CD14-positive monocyte (primary cell): Measurements from ENCODE around the gene TMOD1. TPM values are rescaled to one million over a fixed set of nuclear protein-coding genes. Genes with fewer than 3 reads are reported as not detected.

Experiments
- DNase-seq, 3 donors: peaks; one replicate each; pipeline ENCODE4 v3.0.0-alpha.2; 2011 to 2022
- H2AFZ ChIP-seq: 2 replicates; pipeline ENCODE4 v1.6.0; 2012; ENCODE audit warnings: mild to moderate bottlenecking, low read depth, low read length, inconsistent platforms; ENCODE audit not compliant: insufficient read depth, poor library complexity, severe bottlenecking
- H3K27ac ChIP-seq, 2 donors: 1 replicate in 1 of 2; 2 replicates in 1 of 2; pipeline ENCODE4 v1.5.1; 2012 to 2013; ENCODE audit warnings: low read length in 2 of 2, control low read depth in 1 of 2, inconsistent platforms in 1 of 2, low read depth in 1 of 2, mild to moderate bottlenecking in 1 of 2
- H3K27me3 ChIP-seq, 2 donors: one replicate each; pipeline versions ENCODE4 v1.6.0 to v1.6.1; 2011 to 2013; ENCODE audit warnings: low read length in 2 of 2; ENCODE audit not compliant: control insufficient read depth in 2 of 2, insufficient read depth in 2 of 2
- H3K36me3 ChIP-seq, 2 donors: replicated peaks in 1 of 2; 1 replicate in 1 of 2; 2 replicates in 1 of 2; pipeline versions ENCODE4 v1.5.1 to v1.6.1; 2012 to 2013; ENCODE audit warnings: low read length in 2 of 2, control low read depth in 1 of 2, inconsistent platforms in 1 of 2, mild to moderate bottlenecking in 1 of 2; ENCODE audit not compliant: insufficient read depth in 2 of 2, control insufficient read depth in 1 of 2
- H3K4me1 ChIP-seq, 2 donors: 1 replicate in 1 of 2; 2 replicates in 1 of 2; pipeline versions ENCODE4 v1.5.1 to v1.6.1; 2012 to 2013; ENCODE audit warnings: low read length in 2 of 2, control low read depth in 1 of 2, inconsistent platforms in 1 of 2, mild to moderate bottlenecking in 1 of 2, moderate library complexity in 1 of 2; ENCODE audit not compliant: insufficient read depth in 2 of 2, control insufficient read depth in 1 of 2
- H3K4me2 ChIP-seq: replicated peaks from 2 replicates; pipeline ENCODE3; 2012; ENCODE audit warnings: low read length, moderate library complexity, mild to moderate bottlenecking; ENCODE audit not compliant: poor library complexity, severe bottlenecking; ENCODE audit errors: extremely low read depth
- H3K4me3 ChIP-seq, 3 experiments: fragments of 200-600 bp in 1 of 3; sonication (generic) in 1 of 3; replicated peaks in 1 of 3; 1 replicate in 2 of 3; 2 replicates in 1 of 3; pipeline ENCODE4 v1.5.1; 2011 to 2013; ENCODE audit warnings: low read length in 3 of 3, mild to moderate bottlenecking in 3 of 3, control low read depth in 2 of 3, low read depth in 2 of 3, inconsistent platforms in 1 of 3, moderate library complexity in 1 of 3
- H3K79me2 ChIP-seq: 2 replicates; pipeline ENCODE4 v1.6.0; 2012; ENCODE audit warnings: mild to moderate bottlenecking, control low read depth, inconsistent platforms, low read length, moderate library complexity; ENCODE audit not compliant: insufficient read depth
- H3K9ac ChIP-seq: 2 replicates; pipeline ENCODE4 v1.6.0; 2017; ENCODE audit warnings: low read length, mild to moderate bottlenecking; ENCODE audit not compliant: insufficient read depth, poor library complexity, severe bottlenecking
- H3K9me3 ChIP-seq, 2 donors: replicated peaks in 1 of 2; 1 replicate in 1 of 2; 2 replicates in 1 of 2; pipeline versions ENCODE4 v1.5.1 to v1.6.1; 2012 to 2013; ENCODE audit warnings: low read length in 2 of 2, control low read depth in 1 of 2; ENCODE audit not compliant: control insufficient read depth in 1 of 2, insufficient read depth in 1 of 2
- H4K20me1 ChIP-seq: 2 replicates; pipeline ENCODE4 v1.6.0; 2012; ENCODE audit warnings: mild to moderate bottlenecking, low read length, control low read depth, moderate library complexity; ENCODE audit not compliant: insufficient read depth
- H3K27ac Mint-ChIP-seq, 7 donors: one replicate each; pipeline ENCODE4 v1.8.0; 2020; ENCODE audit warnings: mild to moderate bottlenecking in 7 of 7, mixed read lengths in 7 of 7, moderate library complexity in 6 of 7, inconsistent platforms in 2 of 7
- H3K27me3 Mint-ChIP-seq, 3 donors: one replicate each; pipeline ENCODE4 v1.8.0; 2021 to 2022; ENCODE audit warnings: low read depth in 3 of 3, mild to moderate bottlenecking in 3 of 3, mixed read lengths in 3 of 3, moderate library complexity in 3 of 3, inconsistent platforms in 1 of 3
- H3K36me3 Mint-ChIP-seq, 2 donors: one replicate each; pipeline ENCODE4 v1.8.0; 2020; ENCODE audit warnings: mixed read lengths in 2 of 2, inconsistent platforms in 1 of 2, mild to moderate bottlenecking in 1 of 2
- H3K4me1 Mint-ChIP-seq: one replicate; pipeline ENCODE4 v1.8.0; 2020; ENCODE audit warnings: mild to moderate bottlenecking, mixed read lengths
- H3K4me3 Mint-ChIP-seq, 2 donors: one replicate each; pipeline ENCODE4 v1.8.0; 2020; ENCODE audit warnings: mild to moderate bottlenecking in 2 of 2, mixed read lengths in 2 of 2, moderate library complexity in 1 of 2
- H3K9me3 Mint-ChIP-seq, 7 donors: one replicate each; pipeline ENCODE4 v1.8.0; 2020 to 2022; ENCODE audit warnings: mixed read lengths in 7 of 7, mild to moderate bottlenecking in 6 of 7, moderate library complexity in 6 of 7, inconsistent platforms in 2 of 7
- CTCF ChIP-seq: fragments of 200-600 bp; IDR thresholded peaks from one replicate; pipeline ENCODE4 v1.8.0; 2022; ENCODE audit warnings: antibody characterized with exemption, mild to moderate bottlenecking
- intact Hi-C, 2 donors: fragments of 100-400 bp; cut with micrococcal nuclease; formaldehyde crosslinking; loops; one replicate each; pipeline versions ENCODE4 v1.15.0 to v1.15.1; 2023
- polyA plus RNA-seq, 3 donors: library from polyadenylated mRNA; depleted of rRNA in 1 of 3; unstranded in 2 of 3; stranded (reverse) in 1 of 3; fragments of 300-500 nt in 2 of 3; fragments of >200 nt in 1 of 3; fragmentation: Illumina TruSeq in 2 of 3; gene quantifications; 1 replicate in 2 of 3; 2 replicates in 1 of 3; pipeline ENCODE4 v1.2.3, GENCODE V29; 2012 to 2021

TMOD1 gene
- polyA plus RNA-seq, 3 donors = 0.09 to 0.81 (median 0.59) TPM

GRCh38 chr9:97629156-97629555 lies 127.7 kb downstream of the TMOD1 start:
- Histone ChIP-seq H3K79me2 (peaks cover 36% of the 10 kb centered on the region), H3K27ac (no peak overlapping the region), H3K9ac (no peak overlapping the region), H3K4me3 (no peak overlapping the region), H4K20me1 (no peaks in the 10 kb centered on the region), H3K4me1 (peaks cover 12 to 16% of the 10 kb centered on the region in 2 donors), H2AFZ (no peak overlapping the region), H3K4me2 (no peak overlapping the region), H3K27me3 (no peaks in the 10 kb centered on the region), H3K36me3 (peaks cover 9 to 26% of the 10 kb centered on the region in 2 donors), H3K9me3 (no peaks in the 10 kb centered on the region)
- intact Hi-C loops = no loop called here
- Mint-ChIP-seq H3K9me3 (peaks cover 0 to 2% (median 0%) of the 10 kb centered on the region in 7 donors), H3K27me3 (no peaks in the 10 kb centered on the region), H3K4me3 (no peak overlapping the region), H3K4me1 (peaks cover 17% of the 10 kb centered on the region), H3K27ac (no peak overlapping the region), H3K36me3 (peaks cover 15 to 20% of the 10 kb centered on the region in 2 donors)
- no peak for TF ChIP-seq CTCF
- no peak for DNase-seq

- no peak overlapping the region for H3K9ac ChIP-seq
- no peaks in the 10 kb centered on the region for H3K9me3 ChIP-seq
- peaks cover 0 to 2% (median 0%) of the 10 kb centered on the region in 7 donors for H3K9me3 Mint-ChIP-seq
- no peak overlapping the region for H2AFZ ChIP-seq
- H3K79me2 ChIP-seq = peaks cover 51% of the 10 kb centered on the region
- peaks cover 24 to 30% of the 10 kb centered on the region in 2 donors for H3K4me1 ChIP-seq
- H3K27ac ChIP-seq = no peak overlapping the region
- peaks cover 9 to 13% of the 10 kb centered on the region in 2 donors for H3K36me3 Mint-ChIP-seq
- no peak for TF ChIP-seq CTCF
- peaks cover 5% of the 10 kb centered on the region for H4K20me1 ChIP-seq
- peaks cover 2 to 11% of the 10 kb centered on the region in 2 donors for H3K36me3 ChIP-seq
- H3K4me2 ChIP-seq = no peak overlapping the region
- no peaks in the 10 kb centered on the region for H3K27me3 Mint-ChIP-seq
- H3K27ac Mint-ChIP-seq = peak overlapping the region in 1 of 7 donors; percentile 17
- intact Hi-C loops = loop anchor here (10.0 kb wide), 2 partner anchors 64 to 294 kb away; partner anchors contain the start of genes TRMO (in 1 of the 2) and XPA (in 1 of the 2)
- no peaks in the 10 kb centered on the region for H3K27me3 ChIP-seq
- no peak overlapping the region for H3K4me3 ChIP-seq
- H3K4me1 Mint-ChIP-seq = peaks cover 30% of the 10 kb centered on the region
- no peak overlapping the region for H3K4me3 Mint-ChIP-seq
- peak in 1 of 3 donors; percentile 10 for DNase-seq
These were observed 129.1 kb downstream of the TMOD1 start for GRCh38 chr9:97630591-97630990.
